Brain microvascular endothelial cell (primary cell): ENCODE measurements around the gene CHSY1.

ENCODE experiments used
- DNase-seq: peaks from one replicate; pipeline ENCODE4 v3.0.0-alpha.2; 2020
- H3K27ac ChIP-seq: fragments of 250-450 bp; sonication (Bioruptor Pico); 2 replicates; pipeline ENCODE4 v1.5.1; 2020; ENCODE audit warnings: mild to moderate bottlenecking, moderate library complexity
- H3K27me3 ChIP-seq: fragments of 250-450 bp; sonication (Bioruptor Pico); replicated peaks from 2 replicates; pipeline ENCODE4 v1.5.1; 2020; ENCODE audit warnings: mild to moderate bottlenecking
- H3K36me3 ChIP-seq: fragments of 250-450 bp; sonication (Bioruptor Pico); replicated peaks from 2 replicates; pipeline ENCODE4 v1.5.1; 2020; ENCODE audit warnings: mild to moderate bottlenecking
- H3K4me3 ChIP-seq: 2 replicates; pipeline ENCODE4 v1.5.1; 2011; ENCODE audit warnings: low read depth, mild to moderate bottlenecking, control low read depth, low read length, moderate library complexity
- CTCF ChIP-seq: IDR thresholded peaks from 2 replicates; pipeline ENCODE4 v1.5.1; 2011; ENCODE audit warnings: low read depth, mild to moderate bottlenecking, moderate library complexity, low read length, control low read depth, inconsistent platforms; ENCODE audit errors: missing control alignments
- in situ Hi-C: cut with HindIII; loops from 2 replicates; pipeline ENCODE4 v1.10.0; 2017; ENCODE audit warnings: low sequenced_read_pairs, low pct_ligation_motif_present

The CHSY1 gene

GRCh38 chr15:101145362-101145761 is 106.5 kb downstream of the CHSY1 start:
- in situ Hi-C loops = no loop called here
- no peak for DNase-seq
- H3K36me3 ChIP-seq = no peaks in the 10 kb centered on the region

GRCh38 chr15:101143321-101143720 is 108.5 kb downstream of the CHSY1 start:
- no peak for DNase-seq
- Histone ChIP-seq H3K27me3 (no peaks in the 10 kb centered on the region), H3K36me3 (no peaks in the 10 kb centered on the region), H3K27ac (no peak overlapping the region), H3K4me3 (no peak overlapping the region)
- in situ Hi-C loops = no loop called here
- no peak for TF ChIP-seq CTCF

More at GRCh38 chr15:101145362-101145761, 106.5 kb downstream of the CHSY1 start:
- no peak for TF ChIP-seq CTCF
- H3K27me3 ChIP-seq = no peaks in the 10 kb centered on the region
- no peak overlapping the region for H3K27ac ChIP-seq
- H3K4me3 ChIP-seq = no peak overlapping the region

GRCh38 chr15:101142711-101143110 is 109.1 kb downstream of the CHSY1 start:
- no peak for TF ChIP-seq CTCF
- no peak overlapping the region for H3K27ac ChIP-seq
- in situ Hi-C loops = no loop called here

GRCh38 chr15:101141926-101142527 is 109.8 kb downstream of the CHSY1 start:
- no peak for DNase-seq
- in situ Hi-C loops = no loop called here
- no peak overlapping the region for H3K4me3 ChIP-seq
- H3K36me3 ChIP-seq = no peaks in the 10 kb centered on the region
- H3K27me3 ChIP-seq = no peaks in the 10 kb centered on the region
- no peak for TF ChIP-seq CTCF
- H3K27ac ChIP-seq = no peak overlapping the region

More at GRCh38 chr15:101142711-101143110, 109.1 kb downstream of the CHSY1 start:
- Histone ChIP-seq H3K27me3 (no peaks in the 10 kb centered on the region), H3K4me3 (no peak overlapping the region), H3K36me3 (no peaks in the 10 kb centered on the region)
- DNase-seq = no peak

GRCh38 chr15:101140697-101141065 is 111.2 kb downstream of the CHSY1 start:
- in situ Hi-C loops = no loop called here
- TF ChIP-seq CTCF = no peak

More at GRCh38 chr15:101140697-101141065, 111.2 kb downstream of the CHSY1 start:
- Histone ChIP-seq H3K4me3 (no peak overlapping the region), H3K27me3 (no peaks in the 10 kb centered on the region), H3K27ac (no peak overlapping the region), H3K36me3 (no peaks in the 10 kb centered on the region)
- DNase-seq = no peak
